Measurements from ENCODE around the gene FUT1.

GRCh38 chr19:48756686-48757085 lies 4.2 kb upstream of the FUT1 start:
- TF ChIP-seq, protein P1, sequence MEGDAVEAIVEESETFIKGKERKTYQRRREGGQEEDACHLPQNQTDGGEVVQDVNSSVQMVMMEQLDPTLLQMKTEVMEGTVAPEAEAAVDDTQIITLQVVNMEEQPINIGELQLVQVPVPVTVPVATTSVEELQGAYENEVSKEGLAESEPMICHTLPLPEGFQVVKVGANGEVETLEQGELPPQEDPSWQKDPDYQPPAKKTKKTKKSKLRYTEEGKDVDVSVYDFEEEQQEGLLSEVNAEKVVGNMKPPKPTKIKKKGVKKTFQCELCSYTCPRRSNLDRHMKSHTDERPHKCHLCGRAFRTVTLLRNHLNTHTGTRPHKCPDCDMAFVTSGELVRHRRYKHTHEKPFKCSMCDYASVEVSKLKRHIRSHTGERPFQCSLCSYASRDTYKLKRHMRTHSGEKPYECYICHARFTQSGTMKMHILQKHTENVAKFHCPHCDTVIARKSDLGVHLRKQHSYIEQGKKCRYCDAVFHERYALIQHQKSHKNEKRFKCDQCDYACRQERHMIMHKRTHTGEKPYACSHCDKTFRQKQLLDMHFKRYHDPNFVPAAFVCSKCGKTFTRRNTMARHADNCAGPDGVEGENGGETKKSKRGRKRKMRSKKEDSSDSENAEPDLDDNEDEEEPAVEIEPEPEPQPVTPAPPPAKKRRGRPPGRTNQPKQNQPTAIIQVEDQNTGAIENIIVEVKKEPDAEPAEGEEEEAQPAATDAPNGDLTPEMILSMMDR (IDR thresholded peaks at IDR 0.05; ENCODE audit: low read depth, low read length) = no peak
- TF ChIP-seq EZH2phosphoT487 (IDR thresholded peaks at IDR 0.05; ENCODE audit: low read depth) = no peak

All from OCI-LY3 (cell line).